ENCODE results near the gene HIVEP3. TPM values are rescaled to one million over a fixed set of nuclear protein-coding genes. Genes with fewer than 3 reads are reported as not detected.

Gene HIVEP3
- total RNA-seq, 1 experiment from 2014 or later, result 6.0 TPM

- Histone ChIP-seq H3K4me3 (ENCODE audit: low read depth in 2 of 2, low read length in 2 of 2) (no peak overlapping the region), H3K9me3 (ENCODE audit: control insufficient read depth, insufficient read depth, low read depth, low read length) (no peaks in the 10 kb centered on the region), H3K36me3 (ENCODE audit: control insufficient read depth, insufficient read depth, low read length) (no peaks in the 10 kb centered on the region), H3K27me3 (ENCODE audit: control insufficient read depth, insufficient read depth, low read length) (no peaks in the 10 kb centered on the region), H3K27ac (ENCODE audit: low read length) (no peak overlapping the region), H3K4me1 (ENCODE audit: control insufficient read depth, insufficient read depth, low read length) (peaks cover under 1% of the 10 kb centered on the region)
- TF ChIP-seq CTCF (IDR thresholded peaks at IDR 0.05) (no peak), REST (IDR thresholded peaks at IDR 0.05; ENCODE audit: insufficient read depth in 1 of 2, low read depth in 2 of 2, low read length in 1 of 2) (no peak), TCF7L2 (IDR thresholded peaks at IDR 0.05; ENCODE audit: low read depth, low read length) (no peak), SIN3A (IDR thresholded peaks at IDR 0.05; ENCODE audit: borderline replicate concordance, insufficient read depth, low read depth, low read length) (no peak), POLR2AphosphoS5 (IDR thresholded peaks at IDR 0.05; ENCODE audit: low read depth, low read length) (no peak)
- intact Hi-C loops (cut with micrococcal nuclease; ENCODE audit: unreplicated experiment) (no loop called here), in situ Hi-C loops (cut with HindIII; ENCODE audit: low pct_unique_long_range_greater_than_20kb, low sequenced_read_pairs) (no loop called here)
- ATAC-seq (no peak), DNase-seq (ENCODE audit: low read depth, low spot score) (no peak)
- ChIA-PET CTCF (interaction anchor here (0.5 kb wide), 1 partner anchor 270 kb away, joined by 4 read pairs; no protein-coding TSS in a partner anchor), POLR2A (no interaction called here)
- BruUV-seq (replicated peaks), result no TSS peak
These were observed 241.1 kb downstream of the HIVEP3 start for GRCh38 chr1:41677620-41678019.

- in situ Hi-C loops (cut with HindIII; ENCODE audit: low pct_unique_long_range_greater_than_20kb, low sequenced_read_pairs) (no loop called here), intact Hi-C loops (cut with micrococcal nuclease; ENCODE audit: unreplicated experiment) (no loop called here)
- ATAC-seq (no peak), DNase-seq (ENCODE audit: low read depth, low spot score) (no peak)
- no TSS peak for BruUV-seq (replicated peaks)
- no peak overlapping the region for H3K27ac ChIP-seq (ENCODE audit: low read length)
- no peaks in the 10 kb centered on the region for H3K27me3 ChIP-seq (ENCODE audit: control insufficient read depth, insufficient read depth, low read length)
- POLR2A ChIA-PET, result no interaction called here
- no peak for TF ChIP-seq POLR2AphosphoS5 (IDR thresholded peaks at IDR 0.05; ENCODE audit: low read depth, low read length)
- TF ChIP-seq TCF7L2 (IDR thresholded peaks at IDR 0.05; ENCODE audit: low read depth, low read length), result no peak
- TF ChIP-seq REST (IDR thresholded peaks at IDR 0.05; ENCODE audit: insufficient read depth in 1 of 2, low read depth in 2 of 2, low read length in 1 of 2), result no peak
- CTCF ChIA-PET, result no interaction called here
- H3K9me3 ChIP-seq (ENCODE audit: control insufficient read depth, insufficient read depth, low read depth, low read length), result no peaks in the 10 kb centered on the region
- peaks cover 9% of the 10 kb centered on the region for H3K4me1 ChIP-seq (ENCODE audit: control insufficient read depth, insufficient read depth, low read length)
- no peak overlapping the region for H3K4me3 ChIP-seq (ENCODE audit: low read depth in 2 of 2, low read length in 2 of 2)
- no peaks in the 10 kb centered on the region for H3K36me3 ChIP-seq (ENCODE audit: control insufficient read depth, insufficient read depth, low read length)
These were observed 243.3 kb downstream of the HIVEP3 start for GRCh38 chr1:41675401-41675800.

Measured in Panc1 (cell line).